Stimulated activated CD4-positive, alpha-beta T cell treated with anti-CD3 and anti-CD28 coated beads, Interleukin-4, amount 100 ng/mL, for 24 hours (primary cell): ENCODE results near the gene BCAS3.

Experiments used
- DNase-seq: peaks from one replicate; pipeline ENCODE4 v3.0.0-alpha.2; 2020

BCAS3 gene

DNA sequence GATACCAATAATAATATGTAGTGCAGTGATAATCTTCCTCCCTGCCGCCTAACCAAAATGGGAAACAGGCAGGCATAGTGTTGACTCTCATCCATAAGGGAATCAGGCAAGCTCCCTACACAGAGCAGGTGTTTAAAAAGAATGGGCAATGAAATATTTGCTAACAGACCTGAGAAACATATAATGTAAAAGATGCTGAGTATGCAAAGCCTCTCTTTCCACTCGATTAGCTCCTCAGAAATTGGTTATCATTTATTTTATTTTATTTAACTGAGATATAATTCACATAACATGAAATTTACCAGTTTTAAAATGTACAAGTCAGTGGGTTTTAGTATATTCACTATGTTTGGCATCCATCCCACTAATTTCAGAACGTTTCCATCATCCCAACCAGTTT, 404.3 kb downstream of the BCAS3 start:
- no peak for DNase-seq

DNA sequence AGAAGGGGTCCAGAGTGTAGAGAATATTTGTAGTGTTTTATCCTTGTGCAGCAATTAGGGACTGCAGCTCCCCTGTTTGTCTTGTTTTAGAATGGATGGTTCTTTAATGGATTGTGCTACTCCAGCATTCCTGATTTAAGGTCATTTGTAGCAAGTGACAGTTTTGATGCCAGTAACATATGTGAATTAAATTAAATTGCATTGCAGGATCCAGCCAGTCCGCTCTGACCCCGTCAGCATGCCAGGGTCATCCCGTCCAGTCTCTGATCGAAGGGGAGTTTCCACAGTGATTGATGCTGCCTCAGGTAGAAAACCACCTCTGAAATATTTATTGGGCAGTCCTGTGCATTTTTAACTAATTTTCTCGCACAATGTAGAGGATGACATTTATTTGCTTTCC, 406.6 kb downstream of the BCAS3 start:
- no peak for DNase-seq

GRCh38 chr17:61087024-61087423, 409.4 kb downstream of the BCAS3 start:
- DNase-seq = no peak

DNA sequence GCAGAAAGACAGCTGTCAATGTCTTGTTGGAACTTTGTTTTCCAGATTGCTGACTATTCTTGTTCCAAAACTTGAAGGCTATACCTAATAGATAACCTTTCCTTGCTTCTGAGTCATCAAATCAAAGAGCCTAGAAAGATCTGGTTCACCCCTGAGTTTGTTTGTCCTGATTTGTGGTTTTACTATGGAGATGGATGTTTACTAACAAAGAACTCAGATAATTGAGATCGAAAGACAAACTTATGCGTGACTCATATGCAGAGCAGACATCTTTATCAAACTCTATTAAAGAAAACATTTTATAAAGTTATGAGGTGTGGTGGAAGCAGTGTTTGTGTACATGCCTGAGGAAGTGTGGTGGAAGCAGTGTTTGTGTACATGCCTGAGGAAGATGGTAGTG, 410.9 kb downstream of the BCAS3 start:
- no peak for DNase-seq

DNA sequence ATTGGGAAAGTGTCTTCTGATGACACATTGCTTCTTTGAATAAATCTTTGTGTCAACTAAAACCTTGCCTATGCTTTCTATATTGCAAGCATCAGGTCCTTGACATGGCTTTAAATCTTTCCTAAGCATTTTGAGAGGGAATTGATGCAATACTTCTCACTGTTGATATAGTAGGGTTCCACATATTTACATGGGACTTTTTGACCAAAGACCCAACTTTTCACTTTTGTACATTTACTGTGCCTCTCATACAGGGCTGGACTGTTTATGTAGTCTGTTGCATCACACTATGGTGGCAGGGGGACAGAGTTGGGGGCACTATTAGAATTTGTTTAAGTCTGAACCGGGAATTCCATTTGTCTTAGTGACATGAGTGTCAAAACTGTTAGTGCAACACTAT, 413.4 kb downstream of the BCAS3 start:
- DNase-seq = no peak

GRCh38 chr17:61097781-61098180, 420.1 kb downstream of the BCAS3 start:
- DNase-seq = no peak

GRCh38 chr17:61106354-61106753, 428.7 kb downstream of the BCAS3 start:
- DNase-seq = no peak

GRCh38 chr17:61116577-61116976, 438.9 kb downstream of the BCAS3 start:
- no peak for DNase-seq

- no peak for DNase-seq
Measured at GRCh38 chr17:61117983-61118382, 440.3 kb downstream of the BCAS3 start.

DNA sequence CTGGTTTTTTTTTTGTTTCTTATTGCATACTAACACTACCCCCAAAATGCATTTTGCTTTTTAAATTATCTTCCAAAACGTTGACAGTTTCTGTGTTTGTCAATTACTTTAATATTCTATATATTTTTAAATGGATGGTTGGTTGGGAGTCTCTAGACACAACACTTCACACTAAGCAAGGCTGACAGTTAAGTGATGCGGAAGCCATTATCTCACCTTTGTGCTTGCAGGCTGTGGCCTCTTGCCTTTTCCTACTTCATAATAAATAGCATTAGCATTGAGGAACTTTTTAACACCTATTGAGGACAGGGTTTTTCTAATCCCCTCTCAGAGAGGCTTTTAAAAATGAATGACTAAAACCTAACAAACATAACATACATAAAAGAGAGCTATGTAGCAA, 441.2 kb downstream of the BCAS3 start:
- no peak for DNase-seq

DNA sequence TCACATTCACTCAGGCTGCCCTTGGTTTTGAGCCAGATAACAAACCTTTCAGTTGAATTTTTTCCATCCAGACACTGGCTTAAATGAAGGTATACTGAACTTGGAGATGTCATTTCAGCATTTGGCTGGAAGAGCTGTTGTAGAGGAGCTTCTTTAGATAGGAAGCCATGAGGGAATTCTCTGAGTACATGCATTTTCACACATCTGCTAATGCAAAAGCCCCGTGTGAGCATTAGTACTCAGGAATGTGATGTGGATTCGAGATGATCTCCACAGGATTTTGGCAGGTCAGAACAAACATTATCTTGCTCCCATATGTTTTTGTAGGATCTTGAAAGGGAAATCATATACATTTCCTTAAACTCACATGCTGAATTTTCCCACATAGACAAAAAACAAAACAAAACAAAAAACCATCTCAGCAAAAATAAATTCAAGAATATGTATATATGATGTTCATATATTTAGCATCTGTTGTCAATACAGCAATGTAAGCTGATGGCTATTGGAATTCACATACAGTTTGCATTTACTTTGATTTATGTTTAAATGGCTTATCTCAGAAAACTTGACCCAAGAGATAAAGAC, 444.8 kb downstream of the BCAS3 start:
- no peak for DNase-seq

DNA sequence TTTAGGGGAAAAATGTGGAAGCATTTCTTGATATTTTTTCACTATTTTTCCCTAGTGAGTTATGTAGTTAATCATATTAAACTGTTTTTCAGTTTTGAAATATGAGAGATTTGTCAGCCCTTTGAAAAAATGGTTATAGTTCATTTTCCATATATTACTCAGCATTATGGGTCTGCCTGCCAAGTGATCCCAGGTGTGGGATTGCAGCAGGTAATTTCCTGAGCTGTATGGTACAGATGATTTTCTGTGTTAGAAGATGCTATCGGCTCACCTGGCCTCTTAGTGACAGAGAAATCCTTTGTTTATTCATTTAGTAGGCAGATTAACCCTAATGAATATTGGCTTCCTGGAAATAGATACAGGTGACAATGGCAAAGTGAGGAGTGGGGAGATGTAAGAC, 446.9 kb downstream of the BCAS3 start:
- no peak for DNase-seq

GRCh38 chr17:61126473-61127249, 449.0 kb downstream of the BCAS3 start:
- DNase-seq = no peak

- DNase-seq = no peak
Measured at GRCh38 chr17:61127960-61128359, 450.3 kb downstream of the BCAS3 start.

GRCh38 chr17:61128661-61129115, 451.0 kb downstream of the BCAS3 start:
- no peak for DNase-seq

GRCh38 chr17:61129267-61130254, 451.9 kb downstream of the BCAS3 start:
- no peak for DNase-seq

DNA sequence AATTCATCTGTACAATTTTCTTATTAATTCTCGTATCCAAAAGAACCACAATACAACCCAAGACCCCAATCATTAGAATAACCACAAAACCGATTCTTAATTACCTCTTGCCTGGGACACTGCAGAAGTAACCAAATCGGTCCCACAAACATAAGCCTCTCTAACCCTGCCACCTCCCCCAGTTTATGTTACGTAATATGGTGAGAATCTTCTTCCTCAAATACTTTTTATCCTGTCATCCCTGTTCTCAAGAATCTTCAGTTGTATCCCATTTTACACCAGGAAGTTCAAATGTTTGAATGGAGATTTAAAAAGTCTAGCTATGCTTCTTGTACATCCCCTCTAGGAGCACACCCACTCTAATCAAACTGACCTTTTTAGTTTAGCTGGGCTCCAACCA, 452.7 kb downstream of the BCAS3 start:
- DNase-seq = no peak

DNA sequence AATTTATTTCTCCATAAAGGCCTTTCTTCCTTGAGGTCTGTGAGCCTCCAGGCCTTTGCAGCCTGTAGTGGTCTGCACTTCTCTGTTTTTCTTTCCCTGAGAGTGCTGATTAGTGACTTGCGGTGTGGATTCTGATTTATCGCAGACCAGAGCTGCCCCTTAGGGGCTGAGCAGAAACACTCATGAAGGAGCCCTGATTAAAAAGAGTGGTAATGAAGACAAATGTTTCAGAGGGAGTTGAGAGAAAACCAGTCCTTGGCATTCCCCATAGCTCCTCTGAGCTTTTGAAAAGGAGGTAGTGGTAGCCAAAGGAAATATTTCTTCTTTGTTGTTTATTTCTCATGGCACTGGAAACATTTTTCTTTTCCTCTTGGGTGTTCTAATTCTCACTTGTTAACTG, 453.9 kb downstream of the BCAS3 start:
- no peak for DNase-seq

DNA sequence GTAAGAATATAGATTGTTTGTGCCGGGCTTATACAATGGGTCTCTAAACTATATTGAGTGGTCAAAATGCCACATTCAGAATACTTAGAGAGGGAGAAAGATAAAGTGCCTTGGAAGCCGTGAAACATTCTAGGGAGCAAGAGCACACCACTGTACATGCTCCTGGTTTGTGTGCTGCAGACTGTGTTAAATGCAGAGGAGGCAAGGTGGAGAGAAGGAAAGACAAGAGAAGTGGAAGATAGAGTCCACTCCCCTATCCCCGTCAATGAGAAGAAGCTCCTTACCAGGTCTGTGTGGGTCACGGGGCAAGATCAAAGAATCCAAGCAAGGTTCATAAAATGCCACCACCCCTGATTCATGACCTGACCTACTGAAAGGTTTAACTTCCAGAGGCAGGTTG, 454.9 kb downstream of the BCAS3 start:
- DNase-seq = no peak

DNA sequence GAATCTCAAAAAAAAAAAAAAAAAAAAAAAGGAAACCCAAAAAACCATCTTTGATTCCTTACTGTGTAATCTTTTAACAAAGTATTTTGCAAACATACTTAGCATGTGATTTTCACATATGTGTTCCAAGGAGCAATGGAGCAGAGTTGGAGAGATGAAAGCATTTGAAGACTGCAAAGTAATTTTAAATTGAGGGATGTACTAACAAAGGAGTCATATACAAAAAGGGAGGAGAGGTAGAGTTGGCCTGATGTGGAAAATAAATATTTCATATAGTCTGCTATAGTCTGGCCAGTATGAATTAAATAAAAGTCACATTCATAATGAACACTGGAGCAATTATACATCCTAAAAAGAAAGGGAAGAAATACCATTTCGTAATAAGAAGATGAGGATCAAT, 456.2 kb downstream of the BCAS3 start:
- no peak for DNase-seq

GRCh38 chr17:61134551-61135235, 457.0 kb downstream of the BCAS3 start:
- DNase-seq = no peak

DNA sequence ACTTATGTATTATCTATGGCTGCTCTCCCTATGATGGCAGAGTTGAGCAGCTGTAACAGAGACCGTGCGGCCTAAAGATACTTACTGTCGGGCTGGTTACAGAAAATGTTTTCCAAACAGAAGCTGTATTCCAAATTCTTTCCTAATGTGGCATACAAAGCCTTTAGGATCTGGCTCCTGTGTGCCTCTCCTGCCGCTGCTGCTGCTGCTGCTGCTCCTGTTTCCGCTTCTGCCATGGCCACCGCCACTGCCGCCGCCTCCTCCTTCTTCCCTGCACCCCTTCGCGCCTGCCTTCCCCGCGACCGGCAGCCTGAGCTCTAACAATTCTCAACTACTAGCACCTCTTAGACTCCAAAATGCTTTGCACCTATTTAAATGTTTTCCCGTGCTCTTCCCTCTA, 458.1 kb downstream of the BCAS3 start:
- no peak for DNase-seq

GRCh38 chr17:61136296-61136695, 458.6 kb downstream of the BCAS3 start:
- DNase-seq = no peak
